HG03135 (cell line): Measurements from ENCODE around the gene FXR2.
A peak's percentile ranks its signal among the peaks of the same experiment; 100 is the strongest.

Experiments used
- ATAC-seq: cut with Tn5 transposase; IDR thresholded peaks from one replicate; pipeline ENCODE4 v1.9.1; 2021; ENCODE audit warnings: mild to moderate bottlenecking, moderate library complexity; ENCODE audit not compliant: unreplicated experiment

FXR2 gene

GRCh38 chr17:7552621-7553051 is 62.1 kb downstream of the FXR2 start:
- peak; percentile 58 for ATAC-seq

GRCh38 chr17:7551396-7551795 is 63.3 kb downstream of the FXR2 start:
- ATAC-seq, result no peak

GRCh38 chr17:7550344-7550743 is 64.4 kb downstream of the FXR2 start:
- no peak for ATAC-seq

- no peak for ATAC-seq
Observed at GRCh38 chr17:7549401-7550055, 65.2 kb downstream of the FXR2 start.

GRCh38 chr17:7548585-7549400 is 65.9 kb downstream of the FXR2 start, which contains the start of gene TNFSF12:
TSS of gene TNFSF12 (plus strand) at chr17:7549058. CDS start at chr17:7549154, 96 bp downstream.
- ATAC-seq, result no peak

GRCh38 chr17:7544911-7545310 is 69.8 kb downstream of the FXR2 start:
- ATAC-seq, result no peak
